ENCODE results near the gene SPRR1A.

Gene SPRR1A

GRCh38 chr1:152983743-152984142, at the start of gene SPRR1A:
SPRR1A (plus strand) TSS chr1:152984081; CDS start chr1:152985231, 1,150 bp downstream.
- DNase-seq = no peak

GRCh38 chr1:152940614-152941013, 43.3 kb upstream of the SPRR1A start:
- DNase-seq = no peak

GRCh38 chr1:152941037-152941711, 42.7 kb upstream of the SPRR1A start:
- DNase-seq = no peak

- no peak for DNase-seq
Observed at GRCh38 chr1:152942161-152942560, 41.7 kb upstream of the SPRR1A start.

GRCh38 chr1:152946248-152946647, 37.6 kb upstream of the SPRR1A start:
- DNase-seq = no peak

GRCh38 chr1:152946651-152947256, 37.1 kb upstream of the SPRR1A start, which contains the start of gene SPRR5:
SPRR5 (plus strand) TSS chr1:152947206; CDS start chr1:152948555, 1,349 bp downstream.
- DNase-seq = no peak

GRCh38 chr1:152951711-152952110, 32.2 kb upstream of the SPRR1A start:
- DNase-seq = no peak

GRCh38 chr1:152953761-152954160, 30.1 kb upstream of the SPRR1A start:
- no peak for DNase-seq

GRCh38 chr1:152954436-152954835, 29.4 kb upstream of the SPRR1A start:
- DNase-seq = no peak

GRCh38 chr1:152957561-152957960, 26.3 kb upstream of the SPRR1A start:
- no peak for DNase-seq

GRCh38 chr1:152959273-152959672, 24.6 kb upstream of the SPRR1A start:
- no peak for DNase-seq

GRCh38 chr1:152959801-152960451, 24.0 kb upstream of the SPRR1A start:
- no peak for DNase-seq

GRCh38 chr1:152960452-152961044, 23.3 kb upstream of the SPRR1A start:
- no peak for DNase-seq

- DNase-seq = no peak
Observed at GRCh38 chr1:152961226-152961891, 22.5 kb upstream of the SPRR1A start.

GRCh38 chr1:152962876-152963415, 20.9 kb upstream of the SPRR1A start:
- DNase-seq = no peak

GRCh38 chr1:152964536-152964935, 19.3 kb upstream of the SPRR1A start:
- DNase-seq = no peak

GRCh38 chr1:152965853-152966252, 18.0 kb upstream of the SPRR1A start:
- DNase-seq = no peak

GRCh38 chr1:152967201-152967600, 16.7 kb upstream of the SPRR1A start:
- DNase-seq = no peak

- no peak for DNase-seq
Observed at GRCh38 chr1:152968248-152968647, 15.6 kb upstream of the SPRR1A start.

GRCh38 chr1:152969036-152969435, 14.8 kb upstream of the SPRR1A start:
- no peak for DNase-seq

- DNase-seq = no peak
Observed at GRCh38 chr1:152970495-152970894, 13.4 kb upstream of the SPRR1A start, which contains the start of gene SPRR4. SPRR4 (plus strand) TSS chr1:152970648; CDS start chr1:152971891, 1,243 bp downstream.

GRCh38 chr1:152972196-152972886, 11.5 kb upstream of the SPRR1A start:
- no peak for DNase-seq
